ENCODE data around the gene SGPL1. TPM values are rescaled to one million over a fixed set of nuclear protein-coding genes. Genes with fewer than 3 reads are reported as not detected.

Gene SGPL1
- total RNA-seq, 1 experiment from 2014 or later: 52.6 TPM

- Histone ChIP-seq H3K9ac (ENCODE audit: extremely low read depth, insufficient read length, low read length) (no peak overlapping the region), H3K9me3 (ENCODE audit: control insufficient read depth, low read depth, low read length) (no peaks in the 10 kb centered on the region), H2BK20ac (ENCODE audit: low read depth, low read length, poor library complexity, severe bottlenecking) (no peak overlapping the region), H3K4me1 (ENCODE audit: insufficient read depth, low read length) (no peaks in the 10 kb centered on the region), H2AK5ac (ENCODE audit: insufficient read length, low read length) (no peak overlapping the region), H3K14ac (ENCODE audit: insufficient read depth, low read length) (no peak overlapping the region), H2AFZ (ENCODE audit: low read length) (no peak overlapping the region), H4K20me1 (ENCODE audit: control insufficient read depth, insufficient read depth, insufficient read length) (peaks cover 2% of the 10 kb centered on the region), H3K79me2 (ENCODE audit: insufficient read depth, low read length) (no peaks in the 10 kb centered on the region), H3K4me2 (ENCODE audit: insufficient read depth, insufficient read length, low read length) (no peak overlapping the region), H2BK120ac (ENCODE audit: low read depth, low read length, poor library complexity, severe bottlenecking) (no peak overlapping the region), H3K27me3 (ENCODE audit: insufficient read depth, low read length) (no peaks in the 10 kb centered on the region), H3K27ac (ENCODE audit: insufficient read length, low read depth, low read length) (no peak overlapping the region), H3K79me1 (ENCODE audit: insufficient read depth, low read depth, low read length, poor library complexity, severe bottlenecking) (no peaks in the 10 kb centered on the region), H3T11ph (ENCODE audit: low read length) (no peak overlapping the region), H4K5ac (ENCODE audit: insufficient read length, low read depth, low read length) (no peak overlapping the region), H3K18ac (ENCODE audit: insufficient read length, low read depth, low read length) (no peak overlapping the region), H3K23ac (ENCODE audit: insufficient read length, low read depth, low read length) (no peak overlapping the region), H3K4ac (ENCODE audit: low read depth, low read length) (no peak overlapping the region), H4K91ac (ENCODE audit: insufficient read length, low read depth, low read length) (no peak overlapping the region), H2BK12ac (ENCODE audit: insufficient read length, low read depth, low read length) (no peak overlapping the region), H3K23me2 (ENCODE audit: insufficient read length, low read depth, low read length, poor library complexity, severe bottlenecking) (no peaks in the 10 kb centered on the region), H4K8ac (replicated peaks; ENCODE audit: insufficient read length, low read depth, low read length) (no peak overlapping the region), H3K56ac (ENCODE audit: insufficient read length, low read depth, low read length) (no peak overlapping the region), H2BK5ac (ENCODE audit: insufficient read length, low read length) (no peak overlapping the region), H2BK15ac (ENCODE audit: low read depth, low read length) (no peak overlapping the region)
- H3K4me1 Mint-ChIP-seq: peaks cover 5 to 11% of the 10 kb centered on the region in 2 experiments; a peak in 3 of 4 replicates
- H3K9me3 Mint-ChIP-seq: no peaks in the 10 kb centered on the region
- H3K27me3 Mint-ChIP-seq (ENCODE audit: low read depth): no peaks in the 10 kb centered on the region; the same call in 1 of the 2 replicates
- TF ChIP-seq CTCF (conservative IDR thresholded peaks at IDR 0.05): no peak
- no peak overlapping the region for H3K27ac Mint-ChIP-seq
- H3K4me3 Mint-ChIP-seq: no peak overlapping the region
- DNase-seq: no peak
- H3K36me3 Mint-ChIP-seq (ENCODE audit: insufficient read depth in 1 of 3, low read depth in 3 of 3): no peaks in the 10 kb centered on the region
- WGBS (ENCODE audit: extremely low coverage, insufficient read length, low lambda C conversion rate): no CpG with 5 or more reads among the region's 8 CpGs
Observed at GRCh38 chr10:70781461-70782051, 34.2 kb upstream of the SGPL1 start.
